Lung (tissue), 12 donors: Measurements from ENCODE around the gene FATE1. TPM values are rescaled to one million over a fixed set of nuclear protein-coding genes. Genes with fewer than 3 reads are reported as not detected.
"Not testable (repeated sequence)": the region's sequence is repeated elsewhere in the genome, so short reads cannot be mapped to it uniquely, and the experiment has no call there.

Experiments used
- ATAC-seq: fragments of 200-7000 bp; cut with Tn5 transposase; one replicate; pipeline ENCODE4 v1.9.1; 2020; ENCODE audit warnings: moderate number of reproducible peaks; ENCODE audit not compliant: insufficient read depth, low FRiP score
- DNase-seq, 3 donors: peaks; one replicate each; pipeline ENCODE4 v3.0.0-alpha.2; 2013 to 2017
- H3K27ac ChIP-seq, 2 donors: one replicate each; pipeline ENCODE4 v1.5.1; 2013; ENCODE audit warnings: mild to moderate bottlenecking in 2 of 2, moderate library complexity in 2 of 2, control low read depth in 1 of 2, inconsistent platforms in 1 of 2, low read depth in 1 of 2, low read length in 1 of 2
- H3K27me3 ChIP-seq, 3 donors: one replicate each; pipeline ENCODE4 v1.5.1; 2013; ENCODE audit warnings: low read length in 2 of 3; ENCODE audit not compliant: control insufficient read depth in 3 of 3, insufficient read depth in 3 of 3
- H3K36me3 ChIP-seq, 4 donors: one replicate each; pipeline ENCODE4 v1.5.1; 2013; ENCODE audit warnings: low read length in 4 of 4, mild to moderate bottlenecking in 1 of 4, moderate library complexity in 1 of 4; ENCODE audit not compliant: control insufficient read depth in 4 of 4, insufficient read depth in 4 of 4
- H3K4me1 ChIP-seq, 5 donors: one replicate each; pipeline ENCODE4 v1.5.1; 2013; ENCODE audit warnings: low read length in 5 of 5, mild to moderate bottlenecking in 2 of 5, moderate library complexity in 1 of 5; ENCODE audit not compliant: control insufficient read depth in 5 of 5, insufficient read depth in 5 of 5
- H3K4me3 ChIP-seq: one replicate; pipeline ENCODE4 v1.5.1; 2013; ENCODE audit warnings: mild to moderate bottlenecking, control low read depth, moderate library complexity
- H3K9ac ChIP-seq, 2 donors: one replicate each; pipeline ENCODE4 v1.5.1; 2013; ENCODE audit warnings: low read length in 2 of 2, control low read depth in 1 of 2; ENCODE audit not compliant: insufficient read depth in 1 of 2
- H3K9me3 ChIP-seq, 4 donors: one replicate each; pipeline ENCODE4 v1.5.1; 2013; ENCODE audit warnings: low read length in 3 of 4, mild to moderate bottlenecking in 1 of 4, moderate library complexity in 1 of 4; ENCODE audit not compliant: control insufficient read depth in 4 of 4, insufficient read depth in 3 of 4
- CTCF ChIP-seq: IDR thresholded peaks from 2 replicates; pipeline ENCODE4 v1.5.1; 2012; ENCODE audit warnings: mild to moderate bottlenecking; ENCODE audit errors: control extremely low read depth, extremely low read depth
- WGBS, 2 donors: extraction: QIAGEN DNeasy Blood & Tissue Kit; methylation state at CpG; one replicate each; pipeline ENCODE4 v1.1.7; 2013; 5-methylcytosine and 5-hydroxymethylcytosine counted together
- polyA plus RNA-seq, 2 donors: library from polyadenylated mRNA; stranded (reverse); fragments of 200-250 nt; gene quantifications; one replicate each; pipeline ENCODE4 v1.2.1, GENCODE V29; 2013
- total RNA-seq, 2 donors: library from RNA; depleted of rRNA in 1 of 2; stranded (reverse); fragments of >200 nt in 1 of 2; gene quantifications; one replicate each; pipeline ENCODE4 v1.2.1, GENCODE V29; 2014 to 2021
- donor health status: control.
- donor health status: control.
- donor health status: Bipolar disorder and iron deficiency.
- donor health status: healthy.
- donor health status: DM: yes; HTN: yes; CAD: no.

Gene FATE1
- total and polyA plus RNA-seq, 4 donors, result 0.05 to 1.0 (median 0.37) TPM; not detected in 1

- no peak for ATAC-seq
- TF ChIP-seq CTCF, result no peak
- no peak for DNase-seq
- Histone ChIP-seq H3K9me3 (peaks cover 0 to 6% (median 0%) of the 10 kb centered on the region in 4 donors), H3K36me3 (no peaks in the 10 kb centered on the region), H3K4me1 (no peaks in the 10 kb centered on the region), H3K9ac (no peak overlapping the region), H3K27ac (no peak overlapping the region), H3K4me3 (no peak overlapping the region), H3K27me3 (peaks cover 6 to 8% (median 6%) of the 10 kb centered on the region in 3 donors)
- 18 to 44% methylated on average over 16 to 19 of the region's 19 CpGs for WGBS, 2 donors
Measured at GRCh38 chrX:151695583-151696340, 20.1 kb upstream of the FATE1 start.

- H3K9ac ChIP-seq, H3K9me3 ChIP-seq, H3K4me3 ChIP-seq, H3K27me3 ChIP-seq, H3K4me1 ChIP-seq, ATAC-seq, H3K27ac ChIP-seq, DNase-seq, H3K36me3 ChIP-seq: not testable (repeated sequence)
- 85 to 97% methylated on average over 7 to 8 of the region's 8 CpGs for WGBS, 2 donors
Measured at GRCh38 chrX:151697082-151697481, 18.8 kb upstream of the FATE1 start.

GRCh38 chrX:151697522-151697921, 18.3 kb upstream of the FATE1 start:
- H3K36me3 ChIP-seq, result no peaks in the 10 kb centered on the region
- no peak overlapping the region for H3K9ac ChIP-seq
- peaks cover 6 to 8% (median 6%) of the 10 kb centered on the region in 3 donors for H3K27me3 ChIP-seq
- peaks cover 0 to 6% (median 0%) of the 10 kb centered on the region in 4 donors for H3K9me3 ChIP-seq
- H3K4me1 ChIP-seq, result no peaks in the 10 kb centered on the region
- no peak overlapping the region for H3K4me3 ChIP-seq
- ATAC-seq, result no peak
- 67 to 84% methylated on average over 3 to 4 of the region's 4 CpGs for WGBS, 2 donors
- no peak overlapping the region for H3K27ac ChIP-seq
- peak; percentile 23 to 37 (median 24) for DNase-seq
- TF ChIP-seq CTCF, result no peak

- DNase-seq (no peak), ATAC-seq (no peak)
- no peak for TF ChIP-seq CTCF
- no peak overlapping the region for H3K4me3 ChIP-seq
- no peak overlapping the region for H3K27ac ChIP-seq
- 67 to 91% methylated on average over 6 of the region's 6 CpGs for WGBS, 2 donors
- H3K4me1 ChIP-seq, result peaks cover 0 to 2% (median 0%) of the 10 kb centered on the region in 5 donors
- peaks cover 0 to 6% (median 0%) of the 10 kb centered on the region in 4 donors for H3K9me3 ChIP-seq
- peaks cover 6 to 8% (median 6%) of the 10 kb centered on the region in 3 donors for H3K27me3 ChIP-seq
- H3K36me3 ChIP-seq, result no peaks in the 10 kb centered on the region
- no peak overlapping the region for H3K9ac ChIP-seq
Measured at GRCh38 chrX:151698485-151698884, 17.4 kb upstream of the FATE1 start.
